Peyer's patch (tissue), 4 donors: ENCODE results near the gene TK1. TPM values are rescaled to one million over a fixed set of nuclear protein-coding genes. Genes with fewer than 3 reads are reported as not detected.

Experiments used
- DNase-seq, 3 donors: peaks; one replicate each; pipeline ENCODE4 v3.0.0-alpha.2; 2017 to 2019
- H3K27ac ChIP-seq, 4 donors: fragments of 200-600 bp; sonication (generic); one replicate each; pipeline ENCODE4 v1.5.1; 2016 to 2019
- H3K27me3 ChIP-seq, 2 donors: fragments of 200-600 bp; sonication (generic); one replicate each; pipeline ENCODE4 v1.5.1; 2019
- H3K36me3 ChIP-seq, 3 donors: fragments of 200-600 bp; sonication (generic); one replicate each; pipeline ENCODE4 v1.5.1; 2016 to 2019
- H3K4me1 ChIP-seq, 4 donors: fragments of 200-600 bp; sonication (generic); one replicate each; pipeline ENCODE4 v1.5.1; 2016 to 2019
- H3K4me3 ChIP-seq, 4 donors: fragments of 200-600 bp; sonication (generic); 1 replicate in 3 of 4; 2 replicates in 1 of 4; pipeline ENCODE4 v1.5.1; 2016 to 2019; ENCODE audit warnings: mild to moderate bottlenecking in 1 of 4
- H3K9me3 ChIP-seq, 4 donors: fragments of 200-600 bp; sonication (generic); one replicate each; pipeline ENCODE4 v1.5.1; 2016 to 2019; ENCODE audit warnings: mild to moderate bottlenecking in 1 of 4
- POLR2A ChIP-seq, 2 donors: fragments of 450-650 bp; IDR thresholded peaks; one replicate each; pipeline ENCODE4 v1.5.1; 2017; ENCODE audit warnings: antibody characterized with exemption in 2 of 2, mild to moderate bottlenecking in 2 of 2, moderate library complexity in 2 of 2
- total RNA-seq, 4 donors: library from RNA; depleted of rRNA; stranded (reverse); fragments of >200 nt; gene quantifications; one replicate each; pipeline ENCODE4 v1.1.0, GENCODE V29; 2016
- TF ChIP-seq, protein P1 (sequence below), 6 experiments: fragments of 450-650 bp in 4 of 6; fragments of 200-600 bp in 2 of 6; sonication (generic) in 1 of 6; IDR thresholded peaks; one replicate each; pipeline ENCODE4 v1.5.1; 2017 to 2019; ENCODE audit warnings: antibody characterized with exemption in 6 of 6, mild to moderate bottlenecking in 3 of 6, moderate library complexity in 1 of 6

The TK1 gene
- total RNA-seq, 4 donors from 2014 or later: 6.2 to 46.2 (median 10.1) TPM

DNA sequence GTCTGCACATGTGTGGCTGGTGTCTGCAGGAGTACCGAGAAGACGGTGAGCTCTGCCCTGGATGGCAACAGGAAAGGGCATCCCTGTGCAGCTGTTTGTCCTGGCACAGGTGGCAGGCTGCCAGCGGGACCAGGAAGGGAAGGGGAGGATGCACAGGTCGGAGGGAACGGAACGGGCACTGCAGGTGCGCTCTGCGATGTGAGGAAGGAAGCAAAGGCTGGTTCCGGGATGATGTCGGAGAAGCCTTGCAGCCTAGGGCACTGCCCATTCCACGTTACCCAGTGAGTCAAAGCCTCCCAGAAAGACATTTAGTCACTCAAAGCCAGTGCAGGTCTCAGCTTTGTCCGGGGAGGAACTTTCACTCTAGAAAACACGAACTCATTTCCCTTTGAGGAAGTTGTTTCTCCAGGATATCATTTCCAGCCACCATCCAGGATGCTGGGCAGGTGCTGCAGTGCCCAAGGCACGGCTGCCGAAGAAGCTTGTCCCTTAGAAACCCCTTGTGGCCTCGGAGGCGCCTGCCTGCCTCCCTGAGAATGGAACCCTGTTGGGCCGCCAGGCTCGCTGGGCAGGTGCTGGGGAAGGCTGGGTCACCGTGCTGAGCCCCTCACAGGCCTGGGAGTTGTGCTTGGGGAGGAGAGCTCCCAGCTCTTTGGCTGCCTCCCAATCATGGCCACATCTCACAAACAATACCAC lies 40.1 kb upstream of the TK1 start:
- H3K4me3 ChIP-seq: no peak overlapping the region
- no peak for DNase-seq
- H3K27ac ChIP-seq: no peak overlapping the region
- peaks cover 0 to 6% (median under 1%) of the 10 kb centered on the region in 4 donors for H3K4me1 ChIP-seq
- no peaks in the 10 kb centered on the region for H3K9me3 ChIP-seq
- peaks cover 0 to 8% of the 10 kb centered on the region in 2 donors for H3K27me3 ChIP-seq
- TF ChIP-seq POLR2A (IDR thresholded peaks at IDR 0.05): no peak
- TF ChIP-seq, protein P1, sequence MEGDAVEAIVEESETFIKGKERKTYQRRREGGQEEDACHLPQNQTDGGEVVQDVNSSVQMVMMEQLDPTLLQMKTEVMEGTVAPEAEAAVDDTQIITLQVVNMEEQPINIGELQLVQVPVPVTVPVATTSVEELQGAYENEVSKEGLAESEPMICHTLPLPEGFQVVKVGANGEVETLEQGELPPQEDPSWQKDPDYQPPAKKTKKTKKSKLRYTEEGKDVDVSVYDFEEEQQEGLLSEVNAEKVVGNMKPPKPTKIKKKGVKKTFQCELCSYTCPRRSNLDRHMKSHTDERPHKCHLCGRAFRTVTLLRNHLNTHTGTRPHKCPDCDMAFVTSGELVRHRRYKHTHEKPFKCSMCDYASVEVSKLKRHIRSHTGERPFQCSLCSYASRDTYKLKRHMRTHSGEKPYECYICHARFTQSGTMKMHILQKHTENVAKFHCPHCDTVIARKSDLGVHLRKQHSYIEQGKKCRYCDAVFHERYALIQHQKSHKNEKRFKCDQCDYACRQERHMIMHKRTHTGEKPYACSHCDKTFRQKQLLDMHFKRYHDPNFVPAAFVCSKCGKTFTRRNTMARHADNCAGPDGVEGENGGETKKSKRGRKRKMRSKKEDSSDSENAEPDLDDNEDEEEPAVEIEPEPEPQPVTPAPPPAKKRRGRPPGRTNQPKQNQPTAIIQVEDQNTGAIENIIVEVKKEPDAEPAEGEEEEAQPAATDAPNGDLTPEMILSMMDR (IDR thresholded peaks at IDR 0.05): no peak
- no peaks in the 10 kb centered on the region for H3K36me3 ChIP-seq

DNA sequence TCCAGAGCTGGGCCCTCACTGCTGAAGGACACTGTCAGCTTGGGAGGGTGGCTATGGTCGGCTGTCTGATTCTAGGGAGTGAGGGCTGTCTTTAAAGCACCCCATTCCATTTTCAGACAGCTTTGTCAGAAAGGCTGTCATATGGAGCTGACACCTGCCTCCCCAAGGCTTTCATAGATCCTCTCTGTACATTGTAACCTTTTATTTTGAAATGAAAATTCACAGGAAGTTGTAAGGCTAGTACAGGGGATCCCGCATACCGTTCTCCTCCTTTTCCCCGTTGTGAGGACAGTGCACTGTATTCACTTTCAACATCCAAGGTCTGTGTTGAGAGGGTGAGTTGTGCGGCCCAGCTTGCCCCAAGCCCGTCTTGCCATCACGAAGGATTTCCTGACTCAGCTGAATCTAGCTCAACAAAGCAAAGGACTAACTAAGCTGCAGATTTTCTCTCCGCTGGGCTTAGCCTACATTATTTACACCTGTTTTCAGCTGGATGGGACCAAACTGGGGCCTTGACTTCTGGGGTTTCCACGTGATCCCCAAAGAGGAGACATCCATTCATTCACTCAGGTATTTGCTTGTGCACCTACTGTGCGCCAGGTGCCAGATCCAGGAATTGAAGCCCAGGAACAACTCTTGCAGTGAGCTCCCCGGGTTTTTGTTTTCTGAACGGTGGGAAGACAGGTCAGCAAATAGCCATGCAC lies 39.4 kb upstream of the TK1 start:
- Histone ChIP-seq H3K4me3 (no peak overlapping the region), H3K36me3 (no peaks in the 10 kb centered on the region), H3K4me1 (no peaks in the 10 kb centered on the region), H3K9me3 (no peaks in the 10 kb centered on the region), H3K27me3 (peaks cover 0 to 3% of the 10 kb centered on the region in 2 donors), H3K27ac (no peak overlapping the region)
- no peak for TF ChIP-seq POLR2A (IDR thresholded peaks at IDR 0.05)
- no peak for DNase-seq

DNA sequence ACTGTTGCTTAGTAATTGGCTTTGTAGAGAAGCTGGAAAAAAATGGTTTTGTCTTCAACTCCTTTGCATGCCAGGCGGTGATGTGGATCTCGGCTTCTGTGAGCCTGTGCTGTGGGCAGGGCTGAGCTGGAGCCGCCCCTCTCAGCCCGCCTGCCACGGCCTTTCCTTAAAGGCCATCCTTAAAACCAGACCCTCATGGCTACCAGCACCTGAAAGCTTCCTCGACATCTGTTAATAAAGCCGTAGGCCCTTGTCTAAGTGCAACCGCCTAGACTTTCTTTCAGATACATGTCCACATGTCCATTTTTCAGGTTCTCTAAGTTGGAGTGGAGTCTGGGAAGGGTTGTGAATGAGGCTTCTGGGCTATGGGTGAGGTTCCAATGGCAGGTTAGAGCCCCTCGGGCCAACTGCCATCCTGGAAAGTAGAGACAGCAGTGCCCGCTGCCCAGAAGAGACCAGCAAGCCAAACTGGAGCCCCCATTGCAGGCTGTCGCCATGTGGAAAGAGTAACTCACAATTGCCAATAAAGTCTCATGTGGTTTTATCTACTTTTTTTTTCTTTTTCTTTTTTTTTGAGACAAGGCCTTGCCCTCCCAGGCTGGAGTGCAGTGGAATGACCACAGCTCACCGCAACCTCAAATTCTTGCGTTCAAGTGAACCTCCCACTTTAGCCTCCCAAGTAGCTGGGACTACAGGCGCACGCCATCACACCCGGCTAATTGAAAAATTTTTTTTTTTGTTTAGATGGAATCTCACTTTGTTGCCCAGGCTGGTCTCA lies 38.4 kb upstream of the TK1 start:
- Histone ChIP-seq H3K27ac (no peak overlapping the region), H3K4me1 (no peaks in the 10 kb centered on the region), H3K36me3 (no peaks in the 10 kb centered on the region), H3K4me3 (no peak overlapping the region), H3K9me3 (no peaks in the 10 kb centered on the region), H3K27me3 (no peaks in the 10 kb centered on the region)
- TF ChIP-seq, protein P1 (IDR thresholded peaks at IDR 0.05): no peak
- no peak for TF ChIP-seq POLR2A (IDR thresholded peaks at IDR 0.05)
- no peak for DNase-seq

DNA sequence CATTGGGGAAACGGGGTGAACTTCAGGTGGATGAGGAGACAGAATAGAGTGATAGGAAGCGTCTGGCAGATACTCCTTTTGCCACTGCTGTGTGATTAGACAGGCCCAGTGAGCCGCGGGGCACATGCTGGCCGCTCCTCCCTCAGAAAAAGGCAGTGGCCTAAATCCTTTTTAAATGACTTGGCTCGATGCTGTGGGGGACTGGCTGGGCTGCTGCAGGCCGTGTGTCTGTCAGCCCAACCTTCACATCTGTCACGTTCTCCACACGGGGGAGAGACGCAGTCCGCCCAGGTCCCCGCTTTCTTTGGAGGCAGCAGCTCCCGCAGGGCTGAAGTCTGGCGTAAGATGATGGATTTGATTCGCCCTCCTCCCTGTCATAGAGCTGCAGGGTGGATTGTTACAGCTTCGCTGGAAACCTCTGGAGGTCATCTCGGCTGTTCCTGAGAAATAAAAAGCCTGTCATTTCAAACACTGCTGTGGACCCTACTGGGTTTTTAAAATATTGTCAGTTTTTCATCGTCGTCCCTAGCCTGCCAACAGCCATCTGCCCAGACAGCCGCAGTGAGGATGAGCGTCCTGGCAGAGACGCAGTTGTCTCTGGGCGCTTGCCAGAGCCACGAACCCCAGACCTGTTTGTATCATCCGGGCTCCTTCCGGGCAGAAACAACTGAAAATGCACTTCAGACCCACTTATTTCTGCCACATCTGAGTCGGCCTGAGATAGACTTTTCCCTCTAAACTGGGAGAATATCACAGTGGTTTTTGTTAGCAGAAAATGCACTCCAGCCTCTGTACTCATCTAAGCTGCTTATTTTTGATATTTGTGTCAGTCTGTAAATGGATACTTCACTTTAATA lies 37.6 kb upstream of the TK1 start:
- Histone ChIP-seq H3K27me3 (no peaks in the 10 kb centered on the region), H3K4me1 (no peaks in the 10 kb centered on the region), H3K27ac (no peak overlapping the region), H3K4me3 (no peak overlapping the region), H3K9me3 (no peaks in the 10 kb centered on the region), H3K36me3 (no peaks in the 10 kb centered on the region)
- TF ChIP-seq POLR2A (IDR thresholded peaks at IDR 0.05): no peak
- TF ChIP-seq, protein P1 (IDR thresholded peaks at IDR 0.05): no peak
- DNase-seq: no peak

DNA sequence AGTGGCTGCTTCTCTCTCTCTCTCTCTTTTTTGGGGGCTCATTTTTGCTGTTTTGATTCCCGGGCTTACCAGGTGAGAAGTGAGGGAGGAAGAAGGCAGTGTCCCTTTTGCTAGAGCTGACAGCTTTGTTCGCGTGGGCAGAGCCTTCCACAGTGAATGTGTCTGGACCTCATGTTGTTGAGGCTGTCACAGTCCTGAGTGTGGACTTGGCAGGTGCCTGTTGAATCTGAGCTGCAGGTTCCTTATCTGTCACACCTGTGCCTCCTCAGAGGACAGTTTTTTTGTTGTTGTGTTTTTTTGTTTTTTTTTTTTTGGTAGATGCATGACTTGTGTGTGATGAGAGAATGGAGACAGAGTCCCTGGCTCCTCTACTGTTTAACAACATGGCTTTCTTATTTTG lies 36.9 kb upstream of the TK1 start:
- H3K4me3 ChIP-seq: no peak overlapping the region
- no peak overlapping the region for H3K27ac ChIP-seq
- no peak for DNase-seq
- H3K4me1 ChIP-seq: no peaks in the 10 kb centered on the region
- TF ChIP-seq POLR2A (IDR thresholded peaks at IDR 0.05): no peak
- TF ChIP-seq, protein P1 (IDR thresholded peaks at IDR 0.05): no peak
- no peaks in the 10 kb centered on the region for H3K36me3 ChIP-seq
- no peaks in the 10 kb centered on the region for H3K9me3 ChIP-seq
- no peaks in the 10 kb centered on the region for H3K27me3 ChIP-seq
